Smooth muscle cell (in vitro differentiated cells): Measurements from ENCODE around the gene PAGE4. TPM values are rescaled to one million over a fixed set of nuclear protein-coding genes. Genes with fewer than 3 reads are reported as not detected.

ENCODE experiments used
- DNase-seq: peaks from one replicate; lab custom pipeline; 2025; ENCODE audit not compliant: unreplicated experiment; lab: John Stamatoyannopoulos, UW
- H2AFZ ChIP-seq: fragments of 200-600 bp; sonication (generic); 2 replicates; pipeline ENCODE4 v1.6.0; 2016; ENCODE audit warnings: antibody characterized with exemption, low read depth, mild to moderate bottlenecking
- H3F3A ChIP-seq: fragments of 200-600 bp; sonication (generic); 2 replicates; pipeline ENCODE4 v1.6.0; 2017; ENCODE audit warnings: antibody characterized with exemption, low read depth
- H3K27ac ChIP-seq: fragments of 200-600 bp; sonication (generic); 2 replicates; pipeline ENCODE4 v1.5.1; 2016; ENCODE audit warnings: low read depth, mild to moderate bottlenecking
- H3K27me3 ChIP-seq: fragments of 200-600 bp; sonication (generic); 2 replicates; pipeline ENCODE4 v1.6.1; 2016; ENCODE audit warnings: low read depth, mild to moderate bottlenecking
- H3K36me3 ChIP-seq: fragments of 200-600 bp; sonication (generic); 2 replicates; pipeline ENCODE4 v1.5.1; 2016; ENCODE audit warnings: low read depth
- H3K4me1 ChIP-seq: fragments of 200-600 bp; sonication (generic); 2 replicates; pipeline ENCODE4 v1.5.1; 2016; ENCODE audit warnings: low read depth
- H3K4me2 ChIP-seq: fragments of 200-600 bp; sonication (generic); 2 replicates; pipeline ENCODE4 v1.6.0; 2016; ENCODE audit warnings: mild to moderate bottlenecking
- H3K4me3 ChIP-seq: fragments of 200-600 bp; sonication (generic); 2 replicates; pipeline ENCODE4 v1.5.1; 2016; ENCODE audit warnings: mild to moderate bottlenecking
- H3K79me2 ChIP-seq: fragments of 200-600 bp; sonication (generic); 2 replicates; pipeline ENCODE4 v1.6.0; 2016; ENCODE audit warnings: low read depth, mild to moderate bottlenecking
- H3K9ac ChIP-seq: fragments of 200-600 bp; sonication (generic); 2 replicates; pipeline ENCODE4 v1.6.0; 2016; ENCODE audit warnings: low read depth
- H3K9me3 ChIP-seq: fragments of 200-600 bp; sonication (generic); replicated peaks from 2 replicates; pipeline ENCODE4 v1.5.1; 2016; ENCODE audit warnings: low read depth
- H4K20me1 ChIP-seq: fragments of 200-600 bp; sonication (generic); 2 replicates; pipeline ENCODE4 v1.6.0; 2016; ENCODE audit warnings: low read depth
- WGBS: methylation state at CpG from one replicate; pipeline ENCODE4 v1.1.7; 2016; ENCODE audit warnings: low lambda C conversion rate; 5-methylcytosine and 5-hydroxymethylcytosine counted together
- polyA plus RNA-seq: library from polyadenylated mRNA; unstranded; fragments of >200 nt; fragmentation: Nextera tagmentation; extraction: Ambion mirVana; gene quantifications from 2 replicates; pipeline ENCODE4 v1.2.1, GENCODE V29; 2016
- total RNA-seq: library from RNA; depleted of rRNA; stranded (reverse); fragments of >200 nt; gene quantifications from 2 replicates; pipeline ENCODE4 v1.2.3, GENCODE V29; 2014
- TF ChIP-seq, protein P1 (sequence below): fragments of 200-600 bp; sonication (generic); IDR thresholded peaks from 2 replicates; pipeline ENCODE4 v1.5.1; 2017; ENCODE audit warnings: borderline replicate concordance, mild to moderate bottlenecking, antibody characterized with exemption; ENCODE audit not compliant: insufficient read depth, poor library complexity, severe bottlenecking

The PAGE4 gene, protein sequence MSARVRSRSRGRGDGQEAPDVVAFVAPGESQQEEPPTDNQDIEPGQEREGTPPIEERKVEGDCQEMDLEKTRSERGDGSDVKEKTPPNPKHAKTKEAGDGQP
- not detected in 2 replicates for total RNA-seq
- not detected in 2 replicates for polyA plus RNA-seq

- Histone ChIP-seq H4K20me1 (no peaks in the 10 kb centered on the region), H3F3A (no peaks in the 10 kb centered on the region), H3K9me3 (no peaks in the 10 kb centered on the region), H2AFZ (no peak within 1 kb of the TSS), H3K4me1 (no peaks in the 10 kb centered on the region), H3K4me2 (no peak within 1 kb of the TSS), H3K79me2 (no peaks in the 10 kb centered on the region), H3K36me3 (no peaks in the 10 kb centered on the region), H3K9ac (no peak within 1 kb of the TSS), H3K27ac (no peak within 1 kb of the TSS), H3K4me3 (no peak within 1 kb of the TSS), H3K27me3 (peaks cover 5% of the 10 kb centered on the region)
- DNase-seq: no peak
- 76% methylated on average over 8 of the region's 8 CpGs for WGBS
- TF ChIP-seq, protein P1, sequence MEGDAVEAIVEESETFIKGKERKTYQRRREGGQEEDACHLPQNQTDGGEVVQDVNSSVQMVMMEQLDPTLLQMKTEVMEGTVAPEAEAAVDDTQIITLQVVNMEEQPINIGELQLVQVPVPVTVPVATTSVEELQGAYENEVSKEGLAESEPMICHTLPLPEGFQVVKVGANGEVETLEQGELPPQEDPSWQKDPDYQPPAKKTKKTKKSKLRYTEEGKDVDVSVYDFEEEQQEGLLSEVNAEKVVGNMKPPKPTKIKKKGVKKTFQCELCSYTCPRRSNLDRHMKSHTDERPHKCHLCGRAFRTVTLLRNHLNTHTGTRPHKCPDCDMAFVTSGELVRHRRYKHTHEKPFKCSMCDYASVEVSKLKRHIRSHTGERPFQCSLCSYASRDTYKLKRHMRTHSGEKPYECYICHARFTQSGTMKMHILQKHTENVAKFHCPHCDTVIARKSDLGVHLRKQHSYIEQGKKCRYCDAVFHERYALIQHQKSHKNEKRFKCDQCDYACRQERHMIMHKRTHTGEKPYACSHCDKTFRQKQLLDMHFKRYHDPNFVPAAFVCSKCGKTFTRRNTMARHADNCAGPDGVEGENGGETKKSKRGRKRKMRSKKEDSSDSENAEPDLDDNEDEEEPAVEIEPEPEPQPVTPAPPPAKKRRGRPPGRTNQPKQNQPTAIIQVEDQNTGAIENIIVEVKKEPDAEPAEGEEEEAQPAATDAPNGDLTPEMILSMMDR: no peak
These were observed at the start of gene PAGE4 for GRCh38 chrX:49829016-49829415. TSS of gene PAGE4 (plus strand) at chrX:49829303. CDS start at chrX:49830429, 1,126 bp downstream.

DNA sequence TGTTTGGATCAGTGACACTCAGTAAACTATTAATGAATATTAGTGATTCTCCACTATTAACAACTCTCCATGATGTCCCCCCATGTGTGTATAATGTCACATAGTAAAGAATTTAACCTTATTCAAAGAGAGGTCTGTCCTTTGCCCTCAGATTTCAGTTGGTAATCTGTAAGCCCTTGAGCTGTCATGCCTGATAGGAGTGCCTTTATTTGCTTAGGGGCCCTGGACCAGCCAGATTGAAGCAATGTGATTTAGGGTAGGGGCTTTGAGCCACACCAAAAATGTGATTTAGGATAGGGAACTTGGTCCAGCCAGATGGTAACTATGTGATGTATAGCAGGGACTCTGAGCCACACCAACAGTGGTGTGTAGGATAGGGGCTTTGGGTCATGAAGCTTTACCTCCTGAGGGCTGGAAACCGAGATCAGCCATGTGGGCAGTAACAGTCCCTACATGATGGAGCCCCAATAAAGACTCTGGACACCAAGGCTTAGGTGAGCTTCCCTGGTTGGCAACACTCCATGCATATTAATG, 44.3 kb upstream of the PAGE4 start:
- H3K9ac ChIP-seq: no peak overlapping the region
- no peaks in the 10 kb centered on the region for H3K79me2 ChIP-seq
- H2AFZ ChIP-seq: no peak overlapping the region
- no peak overlapping the region for H3K27ac ChIP-seq
- H3K27me3 ChIP-seq: no peaks in the 10 kb centered on the region
- no peak overlapping the region for H3K4me2 ChIP-seq
- no peaks in the 10 kb centered on the region for H3F3A ChIP-seq
- no peak overlapping the region for H3K4me3 ChIP-seq
- TF ChIP-seq, protein P1: no peak
- WGBS: 56% methylated on average over 1 of the region's 1 CpG
- DNase-seq: no peak
- H3K4me1 ChIP-seq: no peaks in the 10 kb centered on the region
- no peaks in the 10 kb centered on the region for H3K9me3 ChIP-seq
- no peaks in the 10 kb centered on the region for H3K36me3 ChIP-seq
- H4K20me1 ChIP-seq: no peaks in the 10 kb centered on the region

DNA sequence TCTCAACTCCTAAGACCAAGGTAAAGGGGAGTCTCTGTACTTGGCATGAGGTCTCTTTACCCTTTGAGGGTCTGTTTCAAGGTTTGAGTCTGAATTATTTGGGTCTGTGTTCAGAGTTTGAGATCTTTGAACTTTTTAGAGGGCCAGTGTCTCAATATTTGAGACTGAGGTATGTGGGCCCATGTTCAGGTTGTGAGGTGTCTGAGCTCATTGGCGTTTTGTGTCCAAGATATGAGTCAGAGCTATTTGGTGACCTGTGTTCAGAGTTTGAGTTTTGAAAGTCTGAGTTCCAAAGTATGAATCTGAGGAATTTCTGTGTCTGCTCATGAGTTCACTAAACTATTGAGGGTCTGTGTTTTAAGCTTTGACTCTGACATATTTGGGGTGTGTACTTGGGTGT, 36.7 kb upstream of the PAGE4 start:
- H3K9me3 ChIP-seq: no peaks in the 10 kb centered on the region
- TF ChIP-seq, protein P1: no peak
- WGBS: 41% methylated on average over 1 of the region's 1 CpG
- H3K4me2 ChIP-seq: no peak overlapping the region
- no peak overlapping the region for H3K4me3 ChIP-seq
- no peaks in the 10 kb centered on the region for H3K27me3 ChIP-seq
- no peak overlapping the region for H3K27ac ChIP-seq
- no peak overlapping the region for H2AFZ ChIP-seq
- H3K9ac ChIP-seq: no peak overlapping the region
- no peaks in the 10 kb centered on the region for H3F3A ChIP-seq
- H3K4me1 ChIP-seq: no peaks in the 10 kb centered on the region
- no peaks in the 10 kb centered on the region for H4K20me1 ChIP-seq
- no peak for DNase-seq
- no peaks in the 10 kb centered on the region for H3K36me3 ChIP-seq
- H3K79me2 ChIP-seq: no peaks in the 10 kb centered on the region

DNA sequence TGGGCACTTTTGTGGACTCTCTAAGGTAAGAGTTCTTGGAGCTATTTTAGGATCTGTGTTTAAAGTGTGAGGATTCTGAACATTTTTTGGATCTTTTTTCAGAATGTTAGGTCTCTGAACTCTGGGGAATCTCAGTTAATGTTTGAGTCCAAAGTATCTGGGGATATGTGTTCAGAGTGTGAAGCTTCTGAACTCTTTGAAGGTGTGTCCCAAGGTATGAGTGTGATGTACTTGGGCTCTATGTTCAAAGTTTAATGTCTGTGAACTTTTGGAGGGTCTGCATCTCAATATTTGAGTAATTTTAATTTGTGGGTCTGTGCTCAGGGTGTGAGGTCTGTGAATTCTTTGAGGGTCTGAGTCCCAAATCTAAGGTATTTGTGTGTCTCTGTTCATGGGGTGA, 35.4 kb upstream of the PAGE4 start:
- no peak overlapping the region for H3K9ac ChIP-seq
- no peak for DNase-seq
- no peak overlapping the region for H3K4me2 ChIP-seq
- TF ChIP-seq, protein P1: no peak
- H3K27me3 ChIP-seq: no peaks in the 10 kb centered on the region
- no peaks in the 10 kb centered on the region for H3K9me3 ChIP-seq
- H2AFZ ChIP-seq: no peak overlapping the region
- H3K36me3 ChIP-seq: no peaks in the 10 kb centered on the region
- no peaks in the 10 kb centered on the region for H3K79me2 ChIP-seq
- H3K4me3 ChIP-seq: no peak overlapping the region
- H3F3A ChIP-seq: no peaks in the 10 kb centered on the region
- no peaks in the 10 kb centered on the region for H4K20me1 ChIP-seq
- no peak overlapping the region for H3K27ac ChIP-seq
- H3K4me1 ChIP-seq: no peaks in the 10 kb centered on the region
